Osteocyte (in vitro differentiated cells): Measurements from ENCODE around the gene NCAPD2. TPM values are rescaled to one million over a fixed set of nuclear protein-coding genes. Genes with fewer than 3 reads are reported as not detected.

Experiments used
- DNase-seq: peaks from one replicate; pipeline ENCODE4 v3.0.0; 2021; ENCODE audit warnings: mixed read lengths; ENCODE audit not compliant: unreplicated experiment; ENCODE audit errors: extremely low spot score
- H3K27ac Mint-ChIP-seq: one replicate; pipeline ENCODE4 v1.8.0; 2021; ENCODE audit warnings: mild to moderate bottlenecking, mixed read lengths; ENCODE audit not compliant: unreplicated experiment
- H3K27me3 Mint-ChIP-seq: one replicate; pipeline ENCODE4 v1.8.0; 2021; ENCODE audit warnings: mixed read lengths; ENCODE audit not compliant: unreplicated experiment
- H3K36me3 Mint-ChIP-seq: one replicate; pipeline ENCODE4 v1.8.0; 2021; ENCODE audit warnings: mixed read lengths; ENCODE audit not compliant: unreplicated experiment
- H3K4me1 Mint-ChIP-seq: one replicate; pipeline ENCODE4 v1.8.0; 2021; ENCODE audit warnings: mixed read lengths; ENCODE audit not compliant: unreplicated experiment
- H3K4me3 Mint-ChIP-seq: one replicate; pipeline ENCODE4 v1.8.0; 2021; ENCODE audit warnings: mild to moderate bottlenecking, moderate library complexity, mixed read lengths; ENCODE audit not compliant: unreplicated experiment
- H3K9me3 Mint-ChIP-seq: one replicate; pipeline ENCODE4 v1.8.0; 2021; ENCODE audit warnings: mixed read lengths; ENCODE audit not compliant: unreplicated experiment
- CTCF ChIP-seq: fragments of 200-600 bp; sonication (generic); IDR thresholded peaks from 2 replicates; pipeline ENCODE4 v1.5.0; 2021; ENCODE audit warnings: antibody characterized with exemption, mild to moderate bottlenecking, moderate library complexity
- total RNA-seq: library from RNA; stranded (reverse); gene quantifications from 2 replicates; pipeline ENCODE4 v1.2.1, GENCODE V29; 2021

The NCAPD2 gene
- total RNA-seq, 1 donor from 2014 or later: 36.9 TPM

GRCh38 chr12:6560501-6561205 lies 66.8 kb downstream of the NCAPD2 start:
- Mint-ChIP-seq H3K36me3 (peaks cover 34% of the 10 kb centered on the region), H3K4me1 (peaks cover 5% of the 10 kb centered on the region), H3K27me3 (no peaks in the 10 kb centered on the region), H3K9me3 (no peaks in the 10 kb centered on the region), H3K27ac (no peak overlapping the region), H3K4me3 (no peak overlapping the region)
- DNase-seq: no peak
- TF ChIP-seq CTCF: no peak

GRCh38 chr12:6562881-6563280 lies 69.0 kb downstream of the NCAPD2 start:
- H3K27ac Mint-ChIP-seq: no peak overlapping the region
- H3K9me3 Mint-ChIP-seq: no peaks in the 10 kb centered on the region
- H3K4me1 Mint-ChIP-seq: peaks cover 10% of the 10 kb centered on the region
- no peaks in the 10 kb centered on the region for H3K27me3 Mint-ChIP-seq
- no peak for DNase-seq
- TF ChIP-seq CTCF: no peak
- H3K36me3 Mint-ChIP-seq: peaks cover 45% of the 10 kb centered on the region
- no peak overlapping the region for H3K4me3 Mint-ChIP-seq

GRCh38 chr12:6563448-6564050 lies 69.6 kb downstream of the NCAPD2 start:
- TF ChIP-seq CTCF: peak; percentile 79
- no peak overlapping the region for H3K4me3 Mint-ChIP-seq
- no peak for DNase-seq
- H3K4me1 Mint-ChIP-seq: peaks cover 16% of the 10 kb centered on the region
- peaks cover 44% of the 10 kb centered on the region for H3K36me3 Mint-ChIP-seq
- H3K27me3 Mint-ChIP-seq: no peaks in the 10 kb centered on the region
- no peaks in the 10 kb centered on the region for H3K9me3 Mint-ChIP-seq
- H3K27ac Mint-ChIP-seq: no peak overlapping the region

GRCh38 chr12:6567112-6567670 lies 73.3 kb downstream of the NCAPD2 start:
- Mint-ChIP-seq H3K4me3 (peak overlapping the region; percentile 100), H3K36me3 (peaks cover 49% of the 10 kb centered on the region), H3K4me1 (peaks cover 22% of the 10 kb centered on the region), H3K9me3 (no peaks in the 10 kb centered on the region), H3K27ac (peak overlapping the region; percentile 96), H3K27me3 (no peaks in the 10 kb centered on the region)
- no peak for DNase-seq
- no peak for TF ChIP-seq CTCF

- Mint-ChIP-seq H3K27me3 (no peaks in the 10 kb centered on the region), H3K36me3 (peaks cover 46% of the 10 kb centered on the region), H3K9me3 (no peaks in the 10 kb centered on the region), H3K4me1 (peaks cover 22% of the 10 kb centered on the region), H3K27ac (peak overlapping the region; percentile 96), H3K4me3 (peak overlapping the region; percentile 100)
- no peak for TF ChIP-seq CTCF
- DNase-seq: no peak
These were observed 75.4 kb downstream of the NCAPD2 start for GRCh38 chr12:6569312-6569711.
